ENCODE results near the gene MMP20. TPM values are rescaled to one million over a fixed set of nuclear protein-coding genes. Genes with fewer than 3 reads are reported as not detected.

The MMP20 gene
- total and polyA plus RNA-seq, 2 donors (not counting 1 experiment from before 2014, with no cell fraction given): not detected

DNA sequence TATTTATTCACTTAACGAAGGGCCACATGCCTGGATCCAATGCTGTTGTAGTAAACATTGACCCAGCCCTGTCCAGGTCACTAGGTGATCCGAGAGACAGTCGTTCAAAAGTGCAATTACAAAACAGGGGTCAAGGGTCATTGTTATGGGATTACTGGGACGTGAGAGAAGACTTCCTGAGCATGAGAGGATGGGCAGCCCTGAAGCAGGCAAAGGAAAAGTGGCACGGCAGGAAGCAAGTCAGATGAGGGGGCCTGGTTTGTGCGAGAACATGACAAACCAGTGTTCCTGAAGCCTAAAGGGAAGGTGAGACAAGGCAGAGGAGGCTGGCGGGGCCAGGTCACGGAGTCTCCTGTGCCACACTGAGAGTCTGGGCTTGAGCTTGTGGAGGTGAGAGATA is 15.8 kb upstream of the MMP20 start:
- Histone ChIP-seq H3K27ac (ENCODE audit: low read length in 2 of 2) (no peak overlapping the region), H3K9me3 (ENCODE audit: control extremely low read depth in 1 of 3, control insufficient read depth in 2 of 3, insufficient read depth in 1 of 3, low read length in 2 of 3) (no peaks in the 10 kb centered on the region), H3K4me3 (ENCODE audit: control extremely low read depth in 1 of 5, extremely low read depth in 1 of 5, insufficient read depth in 1 of 5, low read depth in 2 of 5, low read length in 4 of 5) (no peak overlapping the region), H3K9ac (ENCODE audit: low read length) (no peak overlapping the region), H3K79me2 (ENCODE audit: control insufficient read depth, insufficient read depth, low read length) (no peaks in the 10 kb centered on the region), H3K4me2 (replicated peaks; ENCODE audit: low read depth, low read length, poor library complexity, severe bottlenecking) (no peak overlapping the region), H2AFZ (ENCODE audit: insufficient read depth, low read depth, low read length, poor library complexity, severe bottlenecking) (no peak overlapping the region), H3K36me3 (replicated peaks in 1 of 2; ENCODE audit: control extremely low read depth in 1 of 2, control insufficient read depth in 1 of 2, extremely low read depth in 1 of 2, insufficient read depth in 2 of 2, low read length in 1 of 2) (no peaks in the 10 kb centered on the region), H4K20me1 (ENCODE audit: control insufficient read depth, insufficient read depth, low read length, poor library complexity, severe bottlenecking) (no peaks in the 10 kb centered on the region), H3K27me3 (replicated peaks in 1 of 4; ENCODE audit: control extremely low read depth in 1 of 4, control insufficient read depth in 3 of 4, insufficient read depth in 4 of 4, low read length in 3 of 4) (no peaks in the 10 kb centered on the region), H3K4me1 (ENCODE audit: control insufficient read depth in 2 of 2, insufficient read depth in 2 of 2, low read length in 2 of 2) (no peaks in the 10 kb centered on the region)
- ChIA-PET POLR2A (no interaction called here), CTCF (no interaction called here)
- no peak for DNase-seq
- H3K27ac Mint-ChIP-seq: no peak overlapping the region
- WGBS (ENCODE audit: insufficient coverage): 74% methylated on average over 7 of the region's 8 CpGs
- H3K27me3 Mint-ChIP-seq: peaks cover 21% of the 10 kb centered on the region
- H3K9me3 Mint-ChIP-seq (ENCODE audit: insufficient read depth): no peaks in the 10 kb centered on the region
- H3K4me1 Mint-ChIP-seq: no peaks in the 10 kb centered on the region
- no peak for ATAC-seq (ENCODE audit: low read depth)
- TF ChIP-seq CTCF (IDR thresholded peaks at IDR 0.05): no peak
- no peak for TF ChIP-seq EZH2 (IDR thresholded peaks at IDR 0.05; ENCODE audit: borderline replicate concordance, insufficient read depth, low read depth, low read length, poor library complexity, severe bottlenecking)
- intact Hi-C loops (cut with micrococcal nuclease): no loop called here
- no peak overlapping the region for H3K4me3 Mint-ChIP-seq

DNA sequence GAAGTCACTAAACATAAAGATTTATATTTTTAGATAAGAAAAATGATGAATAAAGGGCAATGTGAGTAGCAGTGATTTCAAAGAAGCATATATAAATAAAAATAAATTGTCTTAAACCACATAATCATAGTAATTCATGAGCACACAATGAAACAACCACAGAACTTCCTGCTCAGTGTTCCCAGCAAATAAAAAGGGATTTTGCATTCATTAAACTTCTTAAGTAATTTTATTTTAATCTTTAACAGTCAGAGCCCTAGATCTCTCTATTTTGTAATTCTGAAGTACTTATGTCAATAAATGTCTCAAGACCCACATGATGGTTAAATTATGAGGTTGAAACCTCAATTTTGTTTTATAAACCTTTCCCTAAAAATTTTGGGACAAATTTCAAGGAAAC is 14.5 kb upstream of the MMP20 start:
- peaks cover 24% of the 10 kb centered on the region for H3K27me3 Mint-ChIP-seq
- DNase-seq: no peak
- Histone ChIP-seq H3K4me3 (ENCODE audit: control extremely low read depth in 1 of 5, extremely low read depth in 1 of 5, insufficient read depth in 1 of 5, low read depth in 2 of 5, low read length in 4 of 5) (no peak overlapping the region), H3K36me3 (replicated peaks in 1 of 2; ENCODE audit: control extremely low read depth in 1 of 2, control insufficient read depth in 1 of 2, extremely low read depth in 1 of 2, insufficient read depth in 2 of 2, low read length in 1 of 2) (no peaks in the 10 kb centered on the region), H3K4me1 (ENCODE audit: control insufficient read depth in 2 of 2, insufficient read depth in 2 of 2, low read length in 2 of 2) (no peaks in the 10 kb centered on the region), H3K4me2 (replicated peaks; ENCODE audit: low read depth, low read length, poor library complexity, severe bottlenecking) (no peak overlapping the region), H3K27ac (ENCODE audit: low read length in 2 of 2) (no peak overlapping the region), H3K27me3 (replicated peaks in 1 of 4; ENCODE audit: control extremely low read depth in 1 of 4, control insufficient read depth in 3 of 4, insufficient read depth in 4 of 4, low read length in 3 of 4) (no peaks in the 10 kb centered on the region), H3K9me3 (ENCODE audit: control extremely low read depth in 1 of 3, control insufficient read depth in 2 of 3, insufficient read depth in 1 of 3, low read length in 2 of 3) (no peaks in the 10 kb centered on the region), H4K20me1 (ENCODE audit: control insufficient read depth, insufficient read depth, low read length, poor library complexity, severe bottlenecking) (no peaks in the 10 kb centered on the region), H3K9ac (ENCODE audit: low read length) (no peak overlapping the region), H2AFZ (ENCODE audit: insufficient read depth, low read depth, low read length, poor library complexity, severe bottlenecking) (no peak overlapping the region), H3K79me2 (ENCODE audit: control insufficient read depth, insufficient read depth, low read length) (no peaks in the 10 kb centered on the region)
- ATAC-seq (ENCODE audit: low read depth): no peak
- no peak overlapping the region for H3K4me3 Mint-ChIP-seq
- TF ChIP-seq CTCF (IDR thresholded peaks at IDR 0.05): no peak
- TF ChIP-seq EZH2 (IDR thresholded peaks at IDR 0.05; ENCODE audit: borderline replicate concordance, insufficient read depth, low read depth, low read length, poor library complexity, severe bottlenecking): no peak
- intact Hi-C loops (cut with micrococcal nuclease): no loop called here
- H3K9me3 Mint-ChIP-seq (ENCODE audit: insufficient read depth): no peaks in the 10 kb centered on the region
- no peaks in the 10 kb centered on the region for H3K4me1 Mint-ChIP-seq
- CTCF ChIA-PET: no interaction called here
- POLR2A ChIA-PET: no interaction called here
- H3K27ac Mint-ChIP-seq: no peak overlapping the region
